GM12878 (cell line): ENCODE data around the gene ANP32B. TPM values are rescaled to one million over a fixed set of nuclear protein-coding genes. Genes with fewer than 3 reads are reported as not detected.

ENCODE experiments used
- ATAC-seq: fragments of 200-7000 bp; cut with Tn5 transposase; 3 replicates; pipeline ENCODE4 v1.9.1; 2020; ENCODE audit warnings: mild to moderate bottlenecking, moderate library complexity
- BruUV-seq: library from RNA; stranded (reverse); fragments of 400-500 nt; replicated peaks from 2 replicates; lab custom pipeline; 2021; lab: Mats Ljungman, UMichigan
- CTCF ChIA-PET: fragments of 300-600 bp; sonication (Branson Sonifier 250); formaldehyde crosslinking; extraction: SDS; loops from one replicate; lab custom pipeline; 2021; ENCODE audit warnings: inconsistent platforms; lab: Yijun Ruan, JAX
- POLR2A ChIA-PET: fragments of 350-600 bp; formaldehyde crosslinking; extraction: SDS; loops from one replicate; lab custom pipeline; 2021; ENCODE audit warnings: inconsistent platforms; lab: Charles Lee
- RAD21 ChIA-PET: fragments of 300-600 bp; sonication (Branson Sonifier 250); formaldehyde crosslinking; loops from one replicate; lab custom pipeline; 2023; ENCODE audit warnings: antibody characterized with exemption; ENCODE audit not compliant: unreplicated experiment; lab: Charles Lee
- SMC1A ChIA-PET: fragments of 300-600 bp; sonication (Branson Sonifier 250); formaldehyde crosslinking; loops from one replicate; lab custom pipeline; 2023; ENCODE audit not compliant: unreplicated experiment, uncharacterized antibody; lab: Charles Lee
- DNase-seq: peaks from one replicate; pipeline ENCODE4 v3.0.0-alpha.2; 2011; ENCODE audit warnings: low read depth, low spot score
- FAIRE-seq: peaks from 3 replicates; lab custom pipeline; 2011; peaks lifted over from hg19 to GRCh38; lab: Jason Lieb, UNC
- H2AFZ ChIP-seq: 2 replicates; pipeline ENCODE4 v1.6.0; 2011; ENCODE audit warnings: low read depth, low read length, control low read depth; ENCODE audit not compliant: control insufficient read depth
- H3K27ac ChIP-seq: 2 replicates; pipeline ENCODE4 v1.5.1; 2011; ENCODE audit warnings: control low read depth; ENCODE audit not compliant: control insufficient read depth, insufficient read depth
- H3K27me3 ChIP-seq, 2 experiments: replicated peaks in 1 of 2; 2 replicates each; pipeline versions ENCODE4 v1.6.0 to v1.6.1; 2011; ENCODE audit warnings: low read length in 1 of 2; ENCODE audit not compliant: control insufficient read depth in 2 of 2, insufficient read depth in 2 of 2
- H3K36me3 ChIP-seq, 2 experiments: 2 replicates each; pipeline ENCODE4 v1.5.1; 2011; ENCODE audit warnings: low read length in 1 of 2; ENCODE audit not compliant: control insufficient read depth in 2 of 2, insufficient read depth in 2 of 2
- H3K4me1 ChIP-seq: 2 replicates; pipeline ENCODE4 v1.6.1; 2011; ENCODE audit warnings: mild to moderate bottlenecking, low read length, moderate library complexity, mixed read lengths; ENCODE audit not compliant: control insufficient read depth, insufficient read depth
- H3K4me2 ChIP-seq: 2 replicates; pipeline ENCODE4 v1.6.0; 2011; ENCODE audit warnings: control low read depth; ENCODE audit not compliant: control insufficient read depth, insufficient read depth
- H3K4me3 ChIP-seq: fragments of 200-600 bp; sonication (generic); 2 replicates; pipeline ENCODE4 v1.5.1; 2016
- H3K79me2 ChIP-seq: 2 replicates; pipeline ENCODE4 v1.6.0; 2011; ENCODE audit warnings: low read length; ENCODE audit not compliant: control insufficient read depth, insufficient read depth
- H3K9ac ChIP-seq: 2 replicates; pipeline ENCODE4 v1.8.0; 2011; ENCODE audit warnings: low read length, control low read depth, mixed read lengths; ENCODE audit not compliant: control insufficient read depth, insufficient read depth
- H3K9me3 ChIP-seq: replicated peaks from 3 replicates; pipeline ENCODE4 v1.5.1; 2011; ENCODE audit warnings: mild to moderate bottlenecking, low read length; ENCODE audit not compliant: control insufficient read depth, insufficient read depth
- H4K20me1 ChIP-seq: 2 replicates; pipeline ENCODE4 v1.6.0; 2011; ENCODE audit not compliant: control insufficient read depth, insufficient read depth
- ATF2 ChIP-seq: IDR thresholded peaks from 2 replicates; pipeline ENCODE4 v1.6.1; 2012; ENCODE audit warnings: low read length, inconsistent platforms
- BCL11A ChIP-seq: IDR thresholded peaks from 2 replicates; pipeline ENCODE4 v1.6.1; 2011; ENCODE audit warnings: low read depth, low read length
- CBX5 ChIP-seq: sonication (generic); IDR thresholded peaks from 2 replicates; pipeline ENCODE4 v1.6.1; 2016; ENCODE audit warnings: low read depth, moderate library complexity, mild to moderate bottlenecking, inconsistent platforms
- CEBPZ ChIP-seq: fragments of 150-350 bp; IDR thresholded peaks from 2 replicates; pipeline ENCODE4 v1.6.1; 2016; ENCODE audit warnings: low read depth, low read length
- CHD1 ChIP-seq: IDR thresholded peaks from 2 replicates; pipeline ENCODE4 v1.6.1; 2012; ENCODE audit warnings: low read depth, low read length, improper control_type of control experiment
- CHD4 ChIP-seq: fragments of 200-600 bp; sonication (generic); IDR thresholded peaks from 2 replicates; pipeline ENCODE4 v1.6.1; 2016; ENCODE audit warnings: mild to moderate bottlenecking
- E2F4 ChIP-seq: IDR thresholded peaks from 2 replicates; pipeline ENCODE4 v1.6.1; 2012; ENCODE audit warnings: low read depth, low read length, improper control_type of control experiment
- GATAD2B ChIP-seq: fragments of 450-650 bp; conservative IDR thresholded peaks from 2 replicates; pipeline ENCODE4 v1.6.1; 2017; ENCODE audit warnings: low read depth, mild to moderate bottlenecking, moderate library complexity
- MEF2B ChIP-seq: fragments of 450-650 bp; IDR thresholded peaks from 2 replicates; pipeline ENCODE4 v1.6.1; 2018; ENCODE audit warnings: mild to moderate bottlenecking, moderate library complexity; ENCODE audit not compliant: partially characterized antibody, poor library complexity, severe bottlenecking
- NR2C1 ChIP-seq: fragments of 450-650 bp; IDR thresholded peaks from 2 replicates; pipeline ENCODE4 v1.6.1; 2017; ENCODE audit warnings: antibody characterized with exemption, mild to moderate bottlenecking, moderate library complexity
- RUNX3 ChIP-seq: IDR thresholded peaks from 2 replicates; pipeline ENCODE4 v1.6.1; 2012; ENCODE audit warnings: low read length, inconsistent platforms
- SPI1 ChIP-seq: IDR thresholded peaks from 2 replicates; pipeline ENCODE4 v1.6.1; 2011; ENCODE audit warnings: low read depth, mild to moderate bottlenecking, low read length, moderate library complexity, borderline replicate concordance; ENCODE audit not compliant: insufficient read depth
- SREBF2 ChIP-seq: IDR thresholded peaks from 2 replicates; pipeline ENCODE4 v1.6.1; 2012; ENCODE audit warnings: mild to moderate bottlenecking, low read length
- SUPT20H ChIP-seq: IDR thresholded peaks from 2 replicates; pipeline ENCODE4 v1.6.1; 2011; ENCODE audit warnings: low read depth, mild to moderate bottlenecking, low read length, moderate library complexity, borderline replicate concordance; ENCODE audit not compliant: control insufficient read depth
- WGBS: methylation state at CpG from one replicate; pipeline ENCODE4 v1.1.6; 2016; ENCODE audit warnings: low lambda C conversion rate; ENCODE audit not compliant: insufficient replicate concordance, insufficient coverage; ENCODE audit errors: missing lambda C conversion rate; 5-methylcytosine and 5-hydroxymethylcytosine counted together
- in situ Hi-C: fragments of 300-500 bp; cut with MboI; formaldehyde crosslinking; loops from 9 replicates; pipeline ENCODE4 v1.14.3; 2018; ENCODE audit warnings: mixed read lengths
- intact Hi-C: fragments of 100-400 bp; cut with micrococcal nuclease; formaldehyde crosslinking; loops from one replicate; pipeline ENCODE4 v1.14.2; 2022; ENCODE audit not compliant: unreplicated experiment
- polyA plus RNA-seq, 11 experiments: library from polyadenylated mRNA; depleted of rRNA in 4 of 11; unstranded in 6 of 11; stranded (reverse) in 5 of 11; fragments of >200 nt; fragmentation: Nextera tagmentation in 4 of 11; fragmentation: Illumina TruSeq in 1 of 11; extraction: Ambion mirVana in 4 of 11; extraction: Trizol in 1 of 11; gene quantifications; 1 replicate in 1 of 11; 2 replicates in 10 of 11; pipeline versions ENCODE4 v1.2.1 to v1.2.3, GENCODE V29; 2011 to 2016; ENCODE audit warnings: inconsistent platforms in 2 of 11, missing spikeins in 2 of 11, low read depth in 1 of 11
- total RNA-seq, 4 experiments: library from RNA; depleted of rRNA in 3 of 4; stranded (reverse); fragments of >200 nt in 3 of 4; fragmentation: Illumina TruSeq in 1 of 4; extraction: Trizol in 1 of 4; gene quantifications; 2 replicates each; pipeline versions ENCODE4 v1.2.1 to v1.2.3, GENCODE V29; 2013 to 2021
- TF ChIP-seq, protein P1 (sequence below): fragments of 450-650 bp; IDR thresholded peaks from 2 replicates; pipeline ENCODE4 v1.6.1; 2017; ENCODE audit warnings: low read depth, mild to moderate bottlenecking, moderate library complexity
- TF ChIP-seq, protein P2 (sequence below): fragments of 450-650 bp; IDR thresholded peaks from 2 replicates; pipeline ENCODE4 v1.6.1; 2016; ENCODE audit warnings: mild to moderate bottlenecking

The ANP32B gene
- total and polyA plus RNA-seq, 10 of the 15 experiments (the other 5 are each of a cell fraction or from before 2014, with no cell fraction given): 24.5 to 419 (median 171) TPM

DNA sequence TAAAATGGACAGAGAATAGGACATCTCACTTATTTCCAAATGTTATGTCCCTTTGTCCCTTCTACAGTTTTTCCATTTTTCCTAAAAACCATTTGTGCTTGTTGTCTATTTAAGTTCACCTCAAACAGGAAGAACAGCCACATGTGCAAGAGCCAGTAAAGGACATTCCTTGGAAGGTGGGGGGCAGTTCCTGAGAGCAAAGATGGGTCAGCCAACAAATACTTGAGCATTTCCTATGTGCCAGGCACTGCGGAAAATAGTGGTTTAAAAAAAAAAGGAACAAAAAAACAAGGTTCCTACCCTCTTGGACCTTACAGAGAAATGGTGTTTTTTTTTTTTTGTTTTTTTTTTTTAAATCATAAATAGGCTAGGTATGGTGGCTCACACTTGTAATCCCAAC, 26.8 kb downstream of the ANP32B start:
- no peak for ATAC-seq
- Histone ChIP-seq H4K20me1 (no peaks in the 10 kb centered on the region), H3K4me2 (no peak overlapping the region), H3K9me3 (no peaks in the 10 kb centered on the region), H3K4me3 (no peak overlapping the region), H2AFZ (no peak overlapping the region), H3K36me3 (peaks cover 43 to 53% of the 10 kb centered on the region in 2 experiments), H3K79me2 (peaks cover 1% of the 10 kb centered on the region), H3K9ac (no peak overlapping the region), H3K27ac (no peak overlapping the region), H3K27me3 (no peaks in the 10 kb centered on the region), H3K4me1 (no peaks in the 10 kb centered on the region)
- TF ChIP-seq NR2C1 (no peak), CHD1 (no peak), ATF2 (no peak), CHD4 (no peak), SUPT20H (no peak), RUNX3 (no peak), CEBPZ (no peak), MEF2B (no peak), SPI1 (no peak), E2F4 (no peak), SREBF2 (no peak), BCL11A (no peak), CBX5 (no peak), GATAD2B (no peak)
- TF ChIP-seq, protein P1, sequence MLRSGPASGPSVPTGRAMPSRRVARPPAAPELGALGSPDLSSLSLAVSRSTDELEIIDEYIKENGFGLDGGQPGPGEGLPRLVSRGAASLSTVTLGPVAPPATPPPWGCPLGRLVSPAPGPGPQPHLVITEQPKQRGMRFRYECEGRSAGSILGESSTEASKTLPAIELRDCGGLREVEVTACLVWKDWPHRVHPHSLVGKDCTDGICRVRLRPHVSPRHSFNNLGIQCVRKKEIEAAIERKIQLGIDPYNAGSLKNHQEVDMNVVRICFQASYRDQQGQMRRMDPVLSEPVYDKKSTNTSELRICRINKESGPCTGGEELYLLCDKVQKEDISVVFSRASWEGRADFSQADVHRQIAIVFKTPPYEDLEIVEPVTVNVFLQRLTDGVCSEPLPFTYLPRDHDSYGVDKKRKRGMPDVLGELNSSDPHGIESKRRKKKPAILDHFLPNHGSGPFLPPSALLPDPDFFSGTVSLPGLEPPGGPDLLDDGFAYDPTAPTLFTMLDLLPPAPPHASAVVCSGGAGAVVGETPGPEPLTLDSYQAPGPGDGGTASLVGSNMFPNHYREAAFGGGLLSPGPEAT: no peak
- TF ChIP-seq, protein P2, sequence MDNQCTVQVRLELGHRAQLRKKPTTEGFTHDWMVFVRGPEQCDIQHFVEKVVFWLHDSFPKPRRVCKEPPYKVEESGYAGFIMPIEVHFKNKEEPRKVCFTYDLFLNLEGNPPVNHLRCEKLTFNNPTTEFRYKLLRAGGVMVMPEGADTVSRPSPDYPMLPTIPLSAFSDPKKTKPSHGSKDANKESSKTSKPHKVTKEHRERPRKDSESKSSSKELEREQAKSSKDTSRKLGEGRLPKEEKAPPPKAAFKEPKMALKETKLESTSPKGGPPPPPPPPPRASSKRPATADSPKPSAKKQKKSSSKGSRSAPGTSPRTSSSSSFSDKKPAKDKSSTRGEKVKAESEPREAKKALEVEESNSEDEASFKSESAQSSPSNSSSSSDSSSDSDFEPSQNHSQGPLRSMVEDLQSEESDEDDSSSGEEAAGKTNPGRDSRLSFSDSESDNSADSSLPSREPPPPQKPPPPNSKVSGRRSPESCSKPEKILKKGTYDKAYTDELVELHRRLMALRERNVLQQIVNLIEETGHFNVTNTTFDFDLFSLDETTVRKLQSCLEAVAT: no peak
- 100% methylated on average over 1 of the region's 1 CpG for WGBS
- SMC1A ChIA-PET: interaction anchor here (0.8 to 1.0 kb wide), 3 partner anchors 15 to 89 kb away, joined by 3 to 6 read pairs (median 4); no protein-coding TSS in a partner anchor
- RAD21 ChIA-PET: no interaction called here
- no peak for FAIRE-seq
- POLR2A ChIA-PET: no interaction called here
- in situ Hi-C loops (no loop called here), intact Hi-C loops (no loop called here)
- DNase-seq: no peak
- CTCF ChIA-PET: interaction anchor here (0.7 kb wide), 1 partner anchor 87 kb away, joined by 5 read pairs; no protein-coding TSS in a partner anchor
- TSS peak; percentile 5 for BruUV-seq
